GM23338 (cell line): Measurements from ENCODE around the gene DHX30.

ENCODE experiments used
- CREB1 ChIP-seq: fragments of 250-450 bp; sonication (Bioruptor Pico); IDR thresholded peaks from 2 replicates; pipeline ENCODE4 v1.5.0; 2020; ENCODE audit warnings: low read depth, mild to moderate bottlenecking, moderate library complexity
- EZH2 ChIP-seq: fragments of 200-600 bp; sonication (generic); IDR thresholded peaks from one replicate; pipeline ENCODE4 v1.8.0; 2017; ENCODE audit warnings: antibody characterized with exemption, mild to moderate bottlenecking, low read depth; ENCODE audit not compliant: unreplicated experiment
- EZH2phosphoT487 ChIP-seq: fragments of 200-600 bp; sonication (generic); IDR thresholded peaks from one replicate; pipeline ENCODE4 v1.8.1; 2018; ENCODE audit warnings: antibody characterized with exemption; ENCODE audit not compliant: unreplicated experiment
- JUNB ChIP-seq: IDR thresholded peaks from one replicate; pipeline ENCODE4 v1.6.1; 2016; ENCODE audit warnings: antibody characterized with exemption; ENCODE audit not compliant: unreplicated experiment
- NANOG ChIP-seq: IDR thresholded peaks from 2 replicates; pipeline ENCODE4 v1.6.1; 2016; ENCODE audit warnings: antibody characterized with exemption, borderline replicate concordance
- POLR2AphosphoS5 ChIP-seq: IDR thresholded peaks from 2 replicates; pipeline ENCODE4 v1.6.1; 2016; ENCODE audit warnings: antibody characterized with exemption, low read depth
- STAT1 ChIP-seq: IDR thresholded peaks from one replicate; pipeline ENCODE4 v1.6.1; 2016; ENCODE audit warnings: antibody characterized with exemption; ENCODE audit not compliant: unreplicated experiment
- ZNF331 ChIP-seq: fragments of 250-450 bp; sonication (Bioruptor Pico); IDR thresholded peaks from 2 replicates; pipeline ENCODE4 v1.5.0; 2020; ENCODE audit warnings: low read depth, mild to moderate bottlenecking, moderate library complexity
- TF ChIP-seq, protein P1 (sequence below), 2 experiments: fragments of 200-600 bp in 1 of 2; sonication (generic) in 1 of 2; conservative IDR thresholded peaks; 2 replicates each; pipeline versions ENCODE4 v1.5.1 to v1.6.1; 2016 to 2017; ENCODE audit warnings: antibody characterized with exemption in 2 of 2, low read depth in 2 of 2, mild to moderate bottlenecking in 2 of 2, moderate library complexity in 1 of 2
- TF ChIP-seq, protein P2 (sequence below): IDR thresholded peaks from 2 replicates; pipeline ENCODE4 v1.6.1; 2016; ENCODE audit warnings: antibody characterized with exemption
- TF ChIP-seq, protein P3 (sequence below): IDR thresholded peaks from one replicate; pipeline ENCODE4 v1.6.1; 2018; ENCODE audit warnings: antibody characterized with exemption; ENCODE audit not compliant: unreplicated experiment

DNA sequence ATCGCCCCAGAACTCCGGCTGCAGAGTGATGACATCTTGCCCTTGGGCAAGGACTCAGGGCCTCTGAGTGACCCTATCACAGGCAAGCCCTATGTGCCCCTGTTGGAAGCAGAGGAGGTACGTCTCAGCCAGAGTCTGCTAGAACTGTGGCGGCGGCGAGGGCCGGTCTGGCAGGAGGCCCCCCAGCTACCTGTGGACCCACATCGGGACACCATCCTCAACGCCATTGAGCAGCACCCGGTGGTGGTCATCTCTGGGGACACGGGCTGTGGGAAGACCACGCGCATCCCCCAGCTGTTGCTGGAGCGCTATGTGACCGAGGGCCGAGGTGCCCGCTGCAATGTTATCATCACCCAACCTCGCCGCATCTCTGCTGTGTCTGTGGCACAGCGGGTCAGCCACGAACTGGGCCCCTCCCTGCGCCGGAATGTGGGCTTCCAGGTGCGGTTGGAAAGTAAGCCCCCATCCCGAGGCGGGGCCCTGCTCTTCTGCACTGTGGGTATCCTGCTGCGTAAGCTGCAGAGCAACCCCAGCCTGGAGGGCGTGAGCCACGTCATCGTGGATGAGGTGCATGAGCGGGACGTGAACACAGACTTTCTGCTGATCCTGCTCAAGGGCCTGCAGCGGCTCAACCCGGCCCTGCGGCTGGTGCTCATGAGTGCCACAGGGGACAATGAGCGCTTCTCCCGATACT is 43.4 kb downstream of the DHX30 start:
- TF ChIP-seq CREB1 (CRISPR knock-in tag) (no peak), NANOG (no peak), EZH2 (no peak), POLR2AphosphoS5 (no peak), EZH2phosphoT487 (no peak), JUNB (no peak), STAT1 (no peak), ZNF331 (CRISPR knock-in tag) (no peak)
- TF ChIP-seq, protein P1, sequence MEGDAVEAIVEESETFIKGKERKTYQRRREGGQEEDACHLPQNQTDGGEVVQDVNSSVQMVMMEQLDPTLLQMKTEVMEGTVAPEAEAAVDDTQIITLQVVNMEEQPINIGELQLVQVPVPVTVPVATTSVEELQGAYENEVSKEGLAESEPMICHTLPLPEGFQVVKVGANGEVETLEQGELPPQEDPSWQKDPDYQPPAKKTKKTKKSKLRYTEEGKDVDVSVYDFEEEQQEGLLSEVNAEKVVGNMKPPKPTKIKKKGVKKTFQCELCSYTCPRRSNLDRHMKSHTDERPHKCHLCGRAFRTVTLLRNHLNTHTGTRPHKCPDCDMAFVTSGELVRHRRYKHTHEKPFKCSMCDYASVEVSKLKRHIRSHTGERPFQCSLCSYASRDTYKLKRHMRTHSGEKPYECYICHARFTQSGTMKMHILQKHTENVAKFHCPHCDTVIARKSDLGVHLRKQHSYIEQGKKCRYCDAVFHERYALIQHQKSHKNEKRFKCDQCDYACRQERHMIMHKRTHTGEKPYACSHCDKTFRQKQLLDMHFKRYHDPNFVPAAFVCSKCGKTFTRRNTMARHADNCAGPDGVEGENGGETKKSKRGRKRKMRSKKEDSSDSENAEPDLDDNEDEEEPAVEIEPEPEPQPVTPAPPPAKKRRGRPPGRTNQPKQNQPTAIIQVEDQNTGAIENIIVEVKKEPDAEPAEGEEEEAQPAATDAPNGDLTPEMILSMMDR (conservative IDR thresholded peaks at IDR 0.05; ENCODE audit: low read depth in 2 of 2), result no peak
- TF ChIP-seq, protein P2, sequence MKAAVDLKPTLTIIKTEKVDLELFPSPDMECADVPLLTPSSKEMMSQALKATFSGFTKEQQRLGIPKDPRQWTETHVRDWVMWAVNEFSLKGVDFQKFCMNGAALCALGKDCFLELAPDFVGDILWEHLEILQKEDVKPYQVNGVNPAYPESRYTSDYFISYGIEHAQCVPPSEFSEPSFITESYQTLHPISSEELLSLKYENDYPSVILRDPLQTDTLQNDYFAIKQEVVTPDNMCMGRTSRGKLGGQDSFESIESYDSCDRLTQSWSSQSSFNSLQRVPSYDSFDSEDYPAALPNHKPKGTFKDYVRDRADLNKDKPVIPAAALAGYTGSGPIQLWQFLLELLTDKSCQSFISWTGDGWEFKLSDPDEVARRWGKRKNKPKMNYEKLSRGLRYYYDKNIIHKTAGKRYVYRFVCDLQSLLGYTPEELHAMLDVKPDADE, result no peak
- TF ChIP-seq, protein P3, sequence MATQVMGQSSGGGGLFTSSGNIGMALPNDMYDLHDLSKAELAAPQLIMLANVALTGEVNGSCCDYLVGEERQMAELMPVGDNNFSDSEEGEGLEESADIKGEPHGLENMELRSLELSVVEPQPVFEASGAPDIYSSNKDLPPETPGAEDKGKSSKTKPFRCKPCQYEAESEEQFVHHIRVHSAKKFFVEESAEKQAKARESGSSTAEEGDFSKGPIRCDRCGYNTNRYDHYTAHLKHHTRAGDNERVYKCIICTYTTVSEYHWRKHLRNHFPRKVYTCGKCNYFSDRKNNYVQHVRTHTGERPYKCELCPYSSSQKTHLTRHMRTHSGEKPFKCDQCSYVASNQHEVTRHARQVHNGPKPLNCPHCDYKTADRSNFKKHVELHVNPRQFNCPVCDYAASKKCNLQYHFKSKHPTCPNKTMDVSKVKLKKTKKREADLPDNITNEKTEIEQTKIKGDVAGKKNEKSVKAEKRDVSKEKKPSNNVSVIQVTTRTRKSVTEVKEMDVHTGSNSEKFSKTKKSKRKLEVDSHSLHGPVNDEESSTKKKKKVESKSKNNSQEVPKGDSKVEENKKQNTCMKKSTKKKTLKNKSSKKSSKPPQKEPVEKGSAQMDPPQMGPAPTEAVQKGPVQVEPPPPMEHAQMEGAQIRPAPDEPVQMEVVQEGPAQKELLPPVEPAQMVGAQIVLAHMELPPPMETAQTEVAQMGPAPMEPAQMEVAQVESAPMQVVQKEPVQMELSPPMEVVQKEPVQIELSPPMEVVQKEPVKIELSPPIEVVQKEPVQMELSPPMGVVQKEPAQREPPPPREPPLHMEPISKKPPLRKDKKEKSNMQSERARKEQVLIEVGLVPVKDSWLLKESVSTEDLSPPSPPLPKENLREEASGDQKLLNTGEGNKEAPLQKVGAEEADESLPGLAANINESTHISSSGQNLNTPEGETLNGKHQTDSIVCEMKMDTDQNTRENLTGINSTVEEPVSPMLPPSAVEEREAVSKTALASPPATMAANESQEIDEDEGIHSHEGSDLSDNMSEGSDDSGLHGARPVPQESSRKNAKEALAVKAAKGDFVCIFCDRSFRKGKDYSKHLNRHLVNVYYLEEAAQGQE, result no peak
